ENCODE results near the gene L3MBTL4.

The L3MBTL4 gene

GRCh38 chr18:6018671-6019070 is 396.0 kb downstream of the L3MBTL4 start:
- no peak for DNase-seq

- DNase-seq, result no peak
Observed at GRCh38 chr18:6017171-6017570, 397.5 kb downstream of the L3MBTL4 start.

- no peak for DNase-seq
Observed at GRCh38 chr18:6015364-6015763, 399.3 kb downstream of the L3MBTL4 start.

- DNase-seq, result no peak
Observed at GRCh38 chr18:6013171-6013810, 401.4 kb downstream of the L3MBTL4 start.

GRCh38 chr18:6010921-6011320 is 403.8 kb downstream of the L3MBTL4 start:
- DNase-seq, result no peak

GRCh38 chr18:6010284-6010683 is 404.4 kb downstream of the L3MBTL4 start:
- DNase-seq, result no peak

GRCh38 chr18:6009756-6010155 is 405.0 kb downstream of the L3MBTL4 start:
- DNase-seq, result no peak

GRCh38 chr18:6004683-6005082 is 410.0 kb downstream of the L3MBTL4 start:
- peak in 1 of 2 experiments; percentile 17 for DNase-seq

GRCh38 chr18:6004119-6004518 is 410.6 kb downstream of the L3MBTL4 start:
- DNase-seq, result no peak

GRCh38 chr18:6001867-6002266 is 412.8 kb downstream of the L3MBTL4 start:
- no peak for DNase-seq

GRCh38 chr18:5998907-5999306 is 415.8 kb downstream of the L3MBTL4 start:
- DNase-seq, result no peak

- no peak for DNase-seq
Observed at GRCh38 chr18:5998166-5998881, 416.4 kb downstream of the L3MBTL4 start.

- no peak for DNase-seq
Observed at GRCh38 chr18:5997361-5997760, 417.4 kb downstream of the L3MBTL4 start.

GRCh38 chr18:5995626-5996025 is 419.1 kb downstream of the L3MBTL4 start:
- DNase-seq, result no peak

GRCh38 chr18:5993938-5994337 is 420.8 kb downstream of the L3MBTL4 start:
- DNase-seq, result no peak

- DNase-seq, result no peak
Observed at GRCh38 chr18:5992381-5992780, 422.3 kb downstream of the L3MBTL4 start.

- no peak for DNase-seq
Observed at GRCh38 chr18:5987249-5987648, 427.5 kb downstream of the L3MBTL4 start.

- DNase-seq, result no peak
Observed at GRCh38 chr18:5986257-5986931, 428.3 kb downstream of the L3MBTL4 start.

- DNase-seq, result no peak
Observed at GRCh38 chr18:5984245-5984644, 430.5 kb downstream of the L3MBTL4 start.

GRCh38 chr18:5983488-5983887 is 431.2 kb downstream of the L3MBTL4 start:
- no peak for DNase-seq

GRCh38 chr18:5982332-5982731 is 432.4 kb downstream of the L3MBTL4 start:
- DNase-seq, result no peak

- DNase-seq, result no peak
Observed at GRCh38 chr18:5980721-5981120, 434.0 kb downstream of the L3MBTL4 start.

- no peak for DNase-seq
Observed at GRCh38 chr18:5979971-5980457, 434.7 kb downstream of the L3MBTL4 start.
